Endothelial cell of umbilical vein (primary cell): Measurements from ENCODE around the gene GDF2.

Source experiments
- CTCF ChIP-seq, 2 donors: IDR thresholded peaks; 1 replicate in 1 of 2; 2 replicates in 1 of 2; pipeline ENCODE4 v1.5.1; 2011; ENCODE audit warnings: low read length in 2 of 2, mild to moderate bottlenecking in 2 of 2, moderate library complexity in 2 of 2, control low read depth in 1 of 2, inconsistent platforms in 1 of 2, low read depth in 1 of 2; ENCODE audit not compliant: insufficient read depth in 1 of 2; ENCODE audit errors: extremely low read depth in 1 of 2
- EZH2 ChIP-seq: IDR thresholded peaks from 2 replicates; pipeline ENCODE4 v1.6.1; 2012; ENCODE audit warnings: borderline replicate concordance, low read depth, mild to moderate bottlenecking, moderate library complexity, low read length, inconsistent platforms; ENCODE audit not compliant: severe bottlenecking
- FOS ChIP-seq: IDR thresholded peaks from 2 replicates; pipeline ENCODE4 v1.6.1; 2011; ENCODE audit warnings: mild to moderate bottlenecking, low read length, moderate library complexity, borderline replicate concordance; ENCODE audit not compliant: insufficient read depth
- MAX ChIP-seq: IDR thresholded peaks from 2 replicates; pipeline ENCODE4 v1.6.1; 2011; ENCODE audit not compliant: insufficient read depth, insufficient read length
- POLR2A ChIP-seq: IDR thresholded peaks from 2 replicates; pipeline ENCODE4 v1.6.1; 2012; ENCODE audit warnings: low read depth, mild to moderate bottlenecking, control low read depth, low read length
- POLR2AphosphoS5 ChIP-seq: IDR thresholded peaks from 2 replicates; pipeline ENCODE4 v1.6.1; 2012; ENCODE audit warnings: low read depth, mild to moderate bottlenecking, control low read depth, low read length, moderate library complexity; ENCODE audit not compliant: insufficient read depth

DNA sequence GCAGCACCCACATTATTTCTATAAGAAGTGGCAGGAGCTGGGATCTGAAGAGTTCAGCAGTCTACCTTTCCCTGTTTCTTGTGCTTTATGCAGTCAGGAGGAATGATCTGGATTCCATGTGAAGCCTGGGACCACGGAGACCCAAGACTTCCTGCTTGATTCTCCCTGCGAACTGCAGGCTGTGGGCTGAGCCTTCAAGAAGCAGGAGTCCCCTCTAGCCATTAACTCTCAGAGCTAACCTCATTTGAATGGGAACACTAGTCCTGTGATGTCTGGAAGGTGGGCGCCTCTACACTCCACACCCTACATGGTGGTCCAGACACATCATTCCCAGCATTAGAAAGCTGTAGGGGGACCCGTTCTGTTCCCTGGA, 25.0 kb downstream of the GDF2 start:
- TF ChIP-seq CTCF (IDR thresholded peaks at IDR 0.05; ENCODE audit: extremely low read depth in 1 of 2, insufficient read depth in 1 of 2, low read depth in 1 of 2, low read length in 2 of 2) (no peak), EZH2 (no peak), POLR2A (no peak), FOS (no peak), MAX (no peak), POLR2AphosphoS5 (no peak)
